NCI-H226 (cell line): ENCODE data around the gene STK25.
"Not testable (repeated sequence)": the region's sequence is repeated elsewhere in the genome, so short reads cannot be mapped to it uniquely, and the experiment has no call there.

Experiments used
- DNase-seq: peaks from one replicate; pipeline ENCODE4 v3.0.0-alpha.2; 2015

The STK25 gene

GRCh38 chr2:241507430-241508239 is 749 bp downstream of the STK25 start:
- peak; percentile 29 for DNase-seq

GRCh38 chr2:241506793-241507429 is 1.5 kb downstream of the STK25 start:
- DNase-seq, result no peak

GRCh38 chr2:241506317-241506716 is 2.1 kb downstream of the STK25 start:
- not testable (repeated sequence) for DNase-seq

- DNase-seq, result no peak
Observed at GRCh38 chr2:241505781-241506201, 2.6 kb downstream of the STK25 start.

- no peak for DNase-seq
Observed at GRCh38 chr2:241505086-241505780, 3.2 kb downstream of the STK25 start.

- no peak for DNase-seq
Observed at GRCh38 chr2:241503776-241504392, 4.5 kb downstream of the STK25 start.

- no peak for DNase-seq
Observed at GRCh38 chr2:241502281-241502680, 6.1 kb downstream of the STK25 start.

GRCh38 chr2:241501551-241501950 is 6.8 kb downstream of the STK25 start:
- no peak for DNase-seq

- DNase-seq, result no peak
Observed at GRCh38 chr2:241501099-241501541, 7.3 kb downstream of the STK25 start.

GRCh38 chr2:241500431-241500975 is 7.9 kb downstream of the STK25 start:
- DNase-seq, result no peak

GRCh38 chr2:241500016-241500415 is 8.4 kb downstream of the STK25 start:
- no peak for DNase-seq

- DNase-seq, result no peak
Observed at GRCh38 chr2:241499146-241499965, 9.0 kb downstream of the STK25 start.

GRCh38 chr2:241498115-241499070 is 10.0 kb downstream of the STK25 start:
- no peak for DNase-seq

- no peak for DNase-seq
Observed at GRCh38 chr2:241496904-241497877, 11.2 kb downstream of the STK25 start.

- DNase-seq, result no peak
Observed at GRCh38 chr2:241496003-241496707, 12.2 kb downstream of the STK25 start.

- no peak for DNase-seq
Observed at GRCh38 chr2:241495172-241496002, 13.0 kb downstream of the STK25 start.

- DNase-seq, result no peak
Observed at GRCh38 chr2:241494311-241494908, 14.0 kb downstream of the STK25 start.
